Nephron progenitor cell (in vitro differentiated cells): ENCODE results near the gene GALNT10.

Source experiments
- DNase-seq: peaks from one replicate; pipeline ENCODE4 v3.0.0; 2021
- H3K27ac Mint-ChIP-seq: 2 replicates; pipeline ENCODE4 v1.8.0; 2021; ENCODE audit warnings: mild to moderate bottlenecking, moderate library complexity, mixed read lengths
- H3K27me3 Mint-ChIP-seq: 2 replicates; pipeline ENCODE4 v1.8.0; 2021; ENCODE audit warnings: mild to moderate bottlenecking, low read depth, mixed read lengths; ENCODE audit not compliant: poor library complexity
- H3K36me3 Mint-ChIP-seq: 2 replicates; pipeline ENCODE4 v1.8.0; 2021; ENCODE audit warnings: low read depth, mixed read lengths
- H3K4me1 Mint-ChIP-seq: 2 replicates; pipeline ENCODE4 v1.8.0; 2021; ENCODE audit warnings: mixed read lengths
- H3K4me3 Mint-ChIP-seq: 2 replicates; pipeline ENCODE4 v1.8.0; 2021; ENCODE audit warnings: mild to moderate bottlenecking, moderate library complexity, mixed read lengths
- H3K9me3 Mint-ChIP-seq: 2 replicates; pipeline ENCODE4 v1.8.0; 2021; ENCODE audit warnings: mild to moderate bottlenecking, moderate library complexity, mixed read lengths
- TF ChIP-seq, protein P1 (sequence below): fragments of 200-600 bp; sonication (generic); IDR thresholded peaks from 2 replicates; pipeline ENCODE4 v1.5.0; 2021; ENCODE audit warnings: antibody characterized with exemption

Gene GALNT10

DNA sequence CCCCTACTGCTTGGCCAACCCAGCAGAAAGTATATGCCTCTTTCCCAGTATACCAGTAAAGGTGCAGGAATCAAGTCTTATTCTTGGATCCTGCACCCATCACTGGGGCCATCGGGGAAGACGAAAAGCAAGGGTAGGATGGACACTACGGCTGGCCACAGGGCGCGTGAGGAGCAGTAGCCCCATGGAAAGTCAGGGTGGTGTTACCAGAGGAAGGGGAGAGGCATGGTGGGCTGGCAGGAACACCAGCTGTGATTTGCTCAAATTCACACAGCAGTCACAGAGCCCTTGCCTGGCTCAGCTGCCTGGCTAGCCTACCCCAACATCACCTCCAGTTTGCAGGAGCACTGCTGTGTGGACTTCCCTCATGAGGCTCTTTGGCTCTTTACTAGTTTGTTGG, 220.8 kb downstream of the GALNT10 start:
- Mint-ChIP-seq H3K4me3 (no peak overlapping the region), H3K27me3 (no peaks in the 10 kb centered on the region), H3K4me1 (peaks cover 39% of the 10 kb centered on the region), H3K27ac (no peak overlapping the region), H3K9me3 (no peaks in the 10 kb centered on the region), H3K36me3 (peaks cover 45% of the 10 kb centered on the region)
- DNase-seq: no peak
- TF ChIP-seq, protein P1, sequence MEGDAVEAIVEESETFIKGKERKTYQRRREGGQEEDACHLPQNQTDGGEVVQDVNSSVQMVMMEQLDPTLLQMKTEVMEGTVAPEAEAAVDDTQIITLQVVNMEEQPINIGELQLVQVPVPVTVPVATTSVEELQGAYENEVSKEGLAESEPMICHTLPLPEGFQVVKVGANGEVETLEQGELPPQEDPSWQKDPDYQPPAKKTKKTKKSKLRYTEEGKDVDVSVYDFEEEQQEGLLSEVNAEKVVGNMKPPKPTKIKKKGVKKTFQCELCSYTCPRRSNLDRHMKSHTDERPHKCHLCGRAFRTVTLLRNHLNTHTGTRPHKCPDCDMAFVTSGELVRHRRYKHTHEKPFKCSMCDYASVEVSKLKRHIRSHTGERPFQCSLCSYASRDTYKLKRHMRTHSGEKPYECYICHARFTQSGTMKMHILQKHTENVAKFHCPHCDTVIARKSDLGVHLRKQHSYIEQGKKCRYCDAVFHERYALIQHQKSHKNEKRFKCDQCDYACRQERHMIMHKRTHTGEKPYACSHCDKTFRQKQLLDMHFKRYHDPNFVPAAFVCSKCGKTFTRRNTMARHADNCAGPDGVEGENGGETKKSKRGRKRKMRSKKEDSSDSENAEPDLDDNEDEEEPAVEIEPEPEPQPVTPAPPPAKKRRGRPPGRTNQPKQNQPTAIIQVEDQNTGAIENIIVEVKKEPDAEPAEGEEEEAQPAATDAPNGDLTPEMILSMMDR: no peak

- Mint-ChIP-seq H3K27me3 (no peaks in the 10 kb centered on the region), H3K9me3 (no peaks in the 10 kb centered on the region)
- no peak for DNase-seq
Observed at GRCh38 chr5:154412316-154412715, 221.8 kb downstream of the GALNT10 start.

DNA sequence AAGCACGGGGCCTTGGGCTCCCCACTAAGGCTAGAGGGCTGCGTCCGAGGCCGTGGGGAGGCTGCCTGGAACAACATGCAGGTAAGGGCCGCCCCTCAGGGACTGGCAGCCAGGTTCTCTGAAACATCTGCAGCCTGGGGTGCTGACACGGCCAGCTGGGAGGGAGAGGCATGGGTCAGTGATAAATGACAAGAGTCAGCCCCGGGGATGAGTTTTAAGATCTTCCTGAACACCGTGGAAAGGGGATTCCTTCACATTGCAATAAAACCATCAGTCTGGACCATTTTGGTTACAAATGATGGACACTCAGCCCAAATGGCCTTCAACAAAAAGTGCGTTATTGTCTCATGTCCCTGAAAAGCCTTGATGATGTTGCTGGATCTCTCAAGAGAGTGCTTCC, 222.4 kb downstream of the GALNT10 start:
- no peaks in the 10 kb centered on the region for H3K9me3 Mint-ChIP-seq
- no peak for DNase-seq
- peak overlapping the region; percentile 50 for H3K27ac Mint-ChIP-seq
- TF ChIP-seq, protein P1: no peak
- H3K36me3 Mint-ChIP-seq: peaks cover 45% of the 10 kb centered on the region
- H3K4me1 Mint-ChIP-seq: peaks cover 26% of the 10 kb centered on the region
- H3K27me3 Mint-ChIP-seq: no peaks in the 10 kb centered on the region
- no peak overlapping the region for H3K4me3 Mint-ChIP-seq

More at GRCh38 chr5:154412316-154412715, 221.8 kb downstream of the GALNT10 start:
- H3K27ac Mint-ChIP-seq: no peak overlapping the region
- TF ChIP-seq, protein P1: no peak
- no peak overlapping the region for H3K4me3 Mint-ChIP-seq
- H3K36me3 Mint-ChIP-seq: peaks cover 45% of the 10 kb centered on the region
- H3K4me1 Mint-ChIP-seq: peaks cover 31% of the 10 kb centered on the region

DNA sequence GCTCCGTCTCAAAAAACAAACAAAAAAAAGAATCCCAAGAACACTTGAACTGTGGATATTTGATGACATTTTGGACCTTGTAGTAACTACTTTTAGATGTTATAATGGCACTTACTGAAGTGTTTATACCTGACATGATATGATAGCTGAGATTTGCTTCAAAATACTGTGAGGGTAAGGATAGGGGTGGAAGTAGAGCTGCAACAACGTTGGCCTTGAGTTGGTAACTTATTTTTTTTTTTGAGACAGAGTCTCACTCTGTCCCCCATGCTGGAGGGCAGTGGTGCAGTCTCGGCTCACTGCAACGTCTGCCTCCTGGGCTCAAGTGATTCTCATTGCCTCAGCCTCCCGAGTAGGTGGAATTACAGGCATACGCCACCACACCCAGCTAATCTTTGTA, 224.6 kb downstream of the GALNT10 start:
- Mint-ChIP-seq H3K36me3 (peaks cover 41% of the 10 kb centered on the region), H3K9me3 (no peaks in the 10 kb centered on the region), H3K4me1 (peaks cover 23% of the 10 kb centered on the region), H3K4me3 (no peak overlapping the region), H3K27me3 (no peaks in the 10 kb centered on the region), H3K27ac (no peak overlapping the region)
- TF ChIP-seq, protein P1: no peak
- DNase-seq: no peak

DNA sequence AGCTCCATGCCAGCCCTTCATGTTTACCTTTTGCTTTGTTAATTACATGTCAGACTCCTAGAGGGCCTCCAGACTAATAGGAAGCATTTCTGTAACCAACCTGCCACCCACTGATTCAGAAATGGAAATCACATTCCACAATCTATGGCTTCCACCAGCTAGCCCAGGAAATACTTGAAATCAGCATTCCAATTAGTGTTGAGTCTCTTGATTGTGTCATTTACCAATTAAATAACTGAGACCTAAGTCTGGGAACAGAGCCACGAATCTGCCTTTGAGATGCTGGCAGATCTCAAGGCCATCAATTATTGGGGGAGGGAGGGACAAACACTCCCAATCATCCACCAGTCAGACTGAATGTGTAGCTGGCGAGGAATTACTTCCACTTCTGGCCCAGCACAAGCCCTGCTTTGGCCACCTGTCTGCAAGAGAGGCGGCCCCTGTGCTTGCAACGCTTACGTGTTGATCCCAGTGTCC, 227.8 kb downstream of the GALNT10 start:
- Mint-ChIP-seq H3K4me1 (peaks cover 14% of the 10 kb centered on the region), H3K36me3 (peaks cover 42% of the 10 kb centered on the region), H3K9me3 (peaks cover 21% of the 10 kb centered on the region), H3K27me3 (no peaks in the 10 kb centered on the region), H3K4me3 (no peak overlapping the region), H3K27ac (no peak overlapping the region)
- DNase-seq: no peak
- TF ChIP-seq, protein P1: no peak

DNA sequence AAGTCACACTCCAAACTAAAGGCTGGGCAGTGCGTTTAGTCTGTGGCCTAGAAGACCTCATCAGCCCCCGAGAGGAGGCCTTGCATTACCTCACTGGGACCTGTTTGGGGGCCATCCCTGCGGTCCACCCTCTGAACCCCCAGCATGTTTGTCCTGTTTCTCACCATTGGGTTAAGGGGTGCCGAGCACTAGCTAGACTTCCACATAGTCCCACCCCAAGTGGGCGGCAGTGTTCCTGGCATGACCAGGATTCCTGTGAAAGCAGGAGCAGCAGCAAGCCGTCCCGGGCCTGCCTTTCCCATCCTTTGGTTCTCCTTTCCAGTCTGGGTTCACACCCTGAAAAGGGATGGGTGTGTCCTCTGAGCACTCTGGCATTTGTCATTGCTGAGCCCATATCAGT, 228.7 kb downstream of the GALNT10 start:
- H3K4me3 Mint-ChIP-seq: no peak overlapping the region
- peaks cover 12% of the 10 kb centered on the region for H3K4me1 Mint-ChIP-seq
- no peaks in the 10 kb centered on the region for H3K27me3 Mint-ChIP-seq
- H3K27ac Mint-ChIP-seq: no peak overlapping the region
- TF ChIP-seq, protein P1: no peak
- no peak for DNase-seq
- peaks cover 29% of the 10 kb centered on the region for H3K9me3 Mint-ChIP-seq
- peaks cover 42% of the 10 kb centered on the region for H3K36me3 Mint-ChIP-seq
